ENCODE results near the gene KDM4E.

GRCh38 chr11:95057959-95058358 lies 32.9 kb downstream of the KDM4E start:
- no peak for TF ChIP-seq POLR2AphosphoS5 (IDR thresholded peaks at IDR 0.05; ENCODE audit: low read depth, low read length)
- TF ChIP-seq SIN3A (IDR thresholded peaks at IDR 0.05; ENCODE audit: borderline replicate concordance, insufficient read depth, low read length): no peak
- no peak for TF ChIP-seq TAF1 (IDR thresholded peaks at IDR 0.05; ENCODE audit: borderline replicate concordance, insufficient read depth, low read length)
